Spinal cord (tissue), 10 donors: Measurements from ENCODE around the gene RDH12. TPM values are rescaled to one million over a fixed set of nuclear protein-coding genes. Genes with fewer than 3 reads are reported as not detected.
A peak's percentile ranks its signal among the peaks of the same experiment; 100 is the strongest.

ENCODE experiments used
- DNase-seq, 6 donors: peaks; one replicate each; pipeline versions ENCODE4 v3.0.0 to v3.0.0-alpha.2; 2013 to 2015; ENCODE audit warnings: low spot score in 6 of 6, low read depth in 4 of 6
- H3K27ac ChIP-seq: one replicate; pipeline ENCODE4 v1.5.1; 2013; ENCODE audit warnings: low read depth, low read length, control low read depth
- H3K27me3 ChIP-seq: one replicate; pipeline ENCODE4 v1.6.1; 2013; ENCODE audit warnings: low read length; ENCODE audit not compliant: control insufficient read depth, insufficient read depth
- H3K36me3 ChIP-seq: one replicate; pipeline ENCODE4 v1.6.1; 2013; ENCODE audit warnings: low read length; ENCODE audit not compliant: control insufficient read depth, insufficient read depth
- H3K4me1 ChIP-seq: one replicate; pipeline ENCODE4 v1.6.1; 2013; ENCODE audit warnings: low read length; ENCODE audit not compliant: control insufficient read depth, insufficient read depth
- H3K4me3 ChIP-seq: one replicate; pipeline ENCODE4 v1.5.1; 2013; ENCODE audit warnings: low read depth, low read length, control low read depth
- H3K9me3 ChIP-seq: one replicate; pipeline ENCODE4 v1.6.1; 2013; ENCODE audit warnings: low read length; ENCODE audit not compliant: control insufficient read depth, insufficient read depth
- WGBS: methylation state at CpG from one replicate; pipeline ENCODE4 v1.1.5; 2013; ENCODE audit warnings: missing lambda C conversion rate; ENCODE audit not compliant: insufficient coverage; 5-methylcytosine and 5-hydroxymethylcytosine counted together
- polyA plus RNA-seq, 2 donors: library from polyadenylated mRNA; unstranded; fragments of 120-200 nt; gene quantifications; one replicate each; pipeline ENCODE4 v1.2.1, GENCODE V29; 2013; ENCODE audit not compliant: insufficient read length in 2 of 2
- total RNA-seq, 2 donors: library from RNA; depleted of rRNA in 1 of 2; stranded (reverse); fragments of 120-200 nt in 1 of 2; fragments of >200 nt in 1 of 2; gene quantifications; one replicate each; pipeline versions ENCODE4 v1.2.3 to v1.2.4, GENCODE V29; 2013 to 2014
- donor health status: healthy.

The RDH12 gene
- total and polyA plus RNA-seq, 4 donors = 0.28 to 2.0 (median 1.2) TPM

DNA sequence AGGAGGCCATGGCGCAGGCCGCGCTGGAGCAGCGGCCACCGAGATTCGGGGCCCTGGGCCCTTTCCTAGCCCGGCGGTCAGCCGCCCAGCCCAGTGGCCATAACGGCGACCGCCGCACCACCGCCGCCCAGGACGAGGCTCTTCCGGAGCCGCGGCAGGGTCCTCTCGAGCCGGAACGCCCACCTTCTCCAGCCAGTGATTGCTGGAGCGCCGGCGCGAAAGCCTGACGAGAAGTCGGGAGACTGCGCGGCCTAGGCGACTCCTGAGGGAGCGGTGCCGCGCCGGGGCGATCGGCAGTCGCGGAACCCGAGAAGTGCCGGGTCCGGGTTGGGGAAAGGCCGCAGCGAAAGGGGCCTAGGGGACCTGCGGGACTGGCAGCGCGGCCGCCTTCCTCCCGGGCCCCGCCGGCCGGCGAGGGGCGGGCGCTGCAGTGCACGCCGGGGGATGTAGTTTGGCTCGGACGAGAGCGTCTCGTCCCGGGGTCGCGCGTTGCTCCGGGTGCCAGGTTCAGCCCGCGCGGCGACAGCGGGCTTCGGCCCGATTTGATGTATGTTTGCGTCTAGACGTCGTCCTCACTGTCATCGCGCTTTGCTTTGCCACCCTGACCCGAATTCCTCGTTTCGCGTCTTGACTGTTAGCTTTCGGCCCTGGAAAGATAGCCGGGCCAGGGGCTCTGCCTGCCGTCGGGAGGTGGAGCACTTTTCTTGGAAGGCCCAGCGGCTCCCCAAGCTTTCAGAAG, 27.0 kb upstream of the RDH12 start, which contains the start of gene VTI1B:
Gene VTI1B, minus strand, starts transcription at position 153 of the 739 bp plus-strand sequence. Its CDS starts 143 bp downstream, at position 10.
- WGBS = under 1% methylated on average over 87 of the region's 87 CpGs

DNA sequence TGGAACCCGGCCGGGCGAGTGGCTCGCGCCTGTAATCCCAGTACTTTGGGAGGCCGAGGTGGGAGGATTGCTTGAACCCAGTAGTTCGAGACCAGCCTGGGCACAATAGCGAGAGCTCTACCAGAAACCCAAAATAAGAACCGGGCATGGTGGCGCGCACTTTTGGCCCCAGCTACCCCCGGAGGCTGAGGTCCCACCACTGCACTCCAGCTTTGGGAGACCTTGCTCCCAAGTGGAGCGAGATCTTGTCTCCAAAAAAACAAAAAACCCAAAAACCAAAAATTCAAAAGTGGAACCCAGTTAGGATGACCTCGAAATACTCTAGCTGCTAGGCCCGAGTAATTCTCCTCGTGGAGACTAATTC, 26.5 kb upstream of the RDH12 start:
- 19% methylated on average over 14 of the region's 16 CpGs for WGBS
- Histone ChIP-seq H3K27ac (peak overlapping the region; percentile 99), H3K9me3 (no peaks in the 10 kb centered on the region), H3K4me1 (peaks cover 19% of the 10 kb centered on the region), H3K36me3 (peaks cover 17% of the 10 kb centered on the region), H3K4me3 (peak overlapping the region; percentile 89), H3K27me3 (no peaks in the 10 kb centered on the region)
- DNase-seq = no peak

More for the DNA sequence above, 27.0 kb upstream of the RDH12 start, which contains the start of gene VTI1B:
- no peaks in the 10 kb centered on the region for H3K27me3 ChIP-seq
- H3K36me3 ChIP-seq = peaks cover 17% of the 10 kb centered on the region
- peaks cover 19% of the 10 kb centered on the region for H3K4me1 ChIP-seq
- H3K9me3 ChIP-seq = no peaks in the 10 kb centered on the region
- H3K4me3 ChIP-seq = peak within 1 kb of the TSS; percentile 89
- H3K27ac ChIP-seq = peak within 1 kb of the TSS; percentile 99
- DNase-seq = peak in 5 of 6 donors; percentile 79 to 96 (median 93)

- WGBS = 27% methylated on average over 1 of the region's 2 CpGs
- Histone ChIP-seq H3K27me3 (no peaks in the 10 kb centered on the region), H3K36me3 (peaks cover 21% of the 10 kb centered on the region), H3K27ac (no peak overlapping the region), H3K4me3 (no peak overlapping the region), H3K9me3 (no peaks in the 10 kb centered on the region), H3K4me1 (peaks cover 9% of the 10 kb centered on the region)
- no peak for DNase-seq
Observed at GRCh38 chr14:67679006-67679405, 22.7 kb upstream of the RDH12 start.

DNA sequence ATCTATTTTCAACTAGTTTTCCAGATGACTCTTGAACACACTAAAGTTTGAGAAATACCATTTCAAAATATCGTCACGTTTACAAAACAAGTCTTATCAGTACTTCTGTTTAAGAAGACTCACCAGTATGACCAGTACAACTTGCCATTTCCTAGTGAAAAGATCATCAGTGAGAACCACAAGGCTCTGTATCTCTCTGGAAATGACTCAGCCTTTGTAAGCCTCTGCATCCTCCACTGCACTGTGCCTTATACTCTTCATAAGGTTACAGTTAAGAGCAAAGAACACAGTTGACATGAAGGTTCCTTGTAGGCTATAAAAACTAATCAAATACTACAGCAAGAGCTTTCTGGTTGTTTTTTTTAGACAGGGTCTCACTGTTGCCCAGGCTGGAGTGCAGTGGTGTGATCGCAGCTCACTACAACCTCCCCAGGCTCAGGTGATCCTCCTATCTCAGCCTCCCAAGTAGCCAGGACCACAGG, 21.5 kb upstream of the RDH12 start:
- H3K4me1 ChIP-seq = peaks cover 6% of the 10 kb centered on the region
- 91% methylated on average over 2 of the region's 3 CpGs for WGBS
- no peak overlapping the region for H3K27ac ChIP-seq
- H3K36me3 ChIP-seq = peaks cover 21% of the 10 kb centered on the region
- DNase-seq = no peak
- H3K4me3 ChIP-seq = no peak overlapping the region
- no peaks in the 10 kb centered on the region for H3K27me3 ChIP-seq
- H3K9me3 ChIP-seq = no peaks in the 10 kb centered on the region

DNA sequence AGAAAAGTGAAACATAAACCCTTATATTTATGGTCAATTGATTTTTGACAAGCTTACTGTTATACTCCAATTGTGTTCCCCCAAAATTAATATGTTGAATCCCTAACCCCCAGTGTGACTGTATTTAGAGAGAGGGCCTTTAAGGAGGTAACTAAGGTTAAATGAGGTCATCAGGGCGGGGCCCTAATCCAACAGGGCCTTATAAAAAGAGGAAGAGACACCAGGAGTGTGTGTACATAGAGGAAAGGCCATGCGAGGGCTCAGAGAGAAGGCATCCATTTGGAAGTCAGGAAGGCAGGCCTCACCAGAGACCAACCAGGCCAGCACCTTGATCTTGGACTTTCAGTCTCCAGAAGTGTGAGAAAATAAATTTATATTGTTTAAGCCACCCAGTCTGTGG, 20.7 kb upstream of the RDH12 start:
- DNase-seq = no peak
- Histone ChIP-seq H3K27me3 (no peaks in the 10 kb centered on the region), H3K9me3 (no peaks in the 10 kb centered on the region), H3K36me3 (peaks cover 24% of the 10 kb centered on the region), H3K27ac (no peak overlapping the region), H3K4me3 (no peak overlapping the region), H3K4me1 (peaks cover 2% of the 10 kb centered on the region)
- 100% methylated on average over 1 of the region's 2 CpGs for WGBS

DNA sequence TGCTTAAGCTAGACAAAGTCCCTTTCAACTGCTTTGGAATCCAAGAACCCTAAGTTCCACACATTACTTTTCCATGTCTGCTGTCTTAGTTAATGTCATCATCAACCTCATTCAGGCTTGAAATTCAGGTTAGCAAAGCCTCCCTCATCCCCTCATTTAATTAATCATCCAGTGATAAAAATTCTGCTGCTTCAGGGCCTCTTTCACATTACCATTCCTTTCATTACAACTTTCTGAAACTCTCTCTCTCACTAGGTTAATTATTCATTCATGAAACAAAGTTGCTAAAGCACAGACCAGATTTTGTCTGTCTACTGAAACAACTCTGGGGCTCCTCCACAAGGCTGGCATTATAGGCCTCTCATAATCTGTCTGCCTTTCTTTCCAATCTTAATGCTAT, 17.8 kb upstream of the RDH12 start:
- no peaks in the 10 kb centered on the region for H3K4me1 ChIP-seq
- no peaks in the 10 kb centered on the region for H3K27me3 ChIP-seq
- no peak overlapping the region for H3K4me3 ChIP-seq
- no peak overlapping the region for H3K27ac ChIP-seq
- no peaks in the 10 kb centered on the region for H3K9me3 ChIP-seq
- peaks cover 34% of the 10 kb centered on the region for H3K36me3 ChIP-seq
- DNase-seq = no peak

DNA sequence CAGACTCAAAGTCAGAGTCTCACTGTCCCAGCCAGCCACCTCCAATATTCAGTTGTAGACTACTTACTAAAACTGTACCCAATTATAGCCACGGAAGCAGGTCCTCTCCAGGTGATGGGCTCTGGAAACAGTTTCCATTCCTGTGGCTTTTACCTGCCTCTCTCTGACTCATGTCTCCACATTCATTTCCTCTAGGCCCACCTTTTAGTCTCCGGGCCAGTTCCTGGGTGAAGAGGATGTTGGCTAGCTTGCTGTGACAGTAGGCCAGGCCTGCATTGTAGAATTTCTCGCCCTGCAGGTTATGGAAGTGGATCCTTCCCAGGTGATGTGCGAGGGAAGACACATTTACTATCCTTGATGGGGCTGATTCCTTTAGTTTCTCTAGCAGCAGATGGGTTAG, 11.7 kb upstream of the RDH12 start:
- H3K27ac ChIP-seq = no peak overlapping the region
- H3K36me3 ChIP-seq = peaks cover 52% of the 10 kb centered on the region
- peaks cover 4% of the 10 kb centered on the region for H3K4me1 ChIP-seq
- no peaks in the 10 kb centered on the region for H3K27me3 ChIP-seq
- no peaks in the 10 kb centered on the region for H3K9me3 ChIP-seq
- DNase-seq = no peak
- no peak overlapping the region for H3K4me3 ChIP-seq
- 78% methylated on average over 1 of the region's 4 CpGs for WGBS

DNA sequence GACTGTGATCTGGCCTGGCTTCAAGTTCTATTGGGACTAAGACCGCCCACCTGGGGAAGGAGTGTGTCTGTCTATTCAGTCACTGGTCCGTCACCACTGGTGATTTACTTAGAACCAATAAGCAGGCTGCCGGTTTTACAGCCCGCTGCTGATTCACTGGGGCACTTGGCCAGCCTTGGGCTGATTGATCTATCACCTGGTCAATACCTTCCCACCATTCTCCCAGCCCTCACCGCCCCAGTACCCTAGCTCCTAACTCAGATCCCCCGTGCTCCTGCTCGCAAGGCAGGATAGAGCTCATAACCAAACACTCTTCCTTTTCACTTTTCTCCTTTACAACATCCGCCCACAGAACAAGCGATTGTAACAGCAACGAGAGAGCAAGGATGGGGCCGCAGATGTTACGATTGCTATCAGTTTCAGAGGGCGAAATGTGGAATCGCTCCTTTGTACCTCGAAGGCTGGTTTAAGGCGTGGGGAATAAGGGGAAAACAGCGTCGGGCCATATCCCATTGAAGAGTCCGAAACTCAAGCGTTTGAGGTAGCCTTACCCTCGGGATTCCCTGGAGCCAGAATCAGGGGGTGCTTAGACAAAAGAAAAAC, 6.8 kb upstream of the RDH12 start:
- 0% methylated on average over 20 of the region's 21 CpGs for whole genome bisulfite sequencing
- peaks cover 13% of the 10 kb centered on the region for H3K36me3 ChIP-seq
- H3K4me3 ChIP-seq = peak overlapping the region; percentile 89
- peak in 5 of 6 donors; percentile 39 to 88 (median 53) for DNase-seq
- peak overlapping the region; percentile 93 for H3K27ac ChIP-seq
- H3K4me1 ChIP-seq = peaks cover 4% of the 10 kb centered on the region
- no peaks in the 10 kb centered on the region for H3K9me3 ChIP-seq
- H3K27me3 ChIP-seq = no peaks in the 10 kb centered on the region

GRCh38 chr14:67695394-67695949, 6.2 kb upstream of the RDH12 start, which contains the start of gene RDH11:
Gene RDH11 (minus strand): TSS chr14:67695764. CDS start chr14:67695703, 61 bp downstream.
- Histone ChIP-seq H3K4me1 (peaks cover 4% of the 10 kb centered on the region), H3K27me3 (no peaks in the 10 kb centered on the region), H3K36me3 (peaks cover 8% of the 10 kb centered on the region), H3K27ac (peak within 1 kb of the TSS; percentile 93), H3K4me3 (peak within 1 kb of the TSS; percentile 89), H3K9me3 (no peaks in the 10 kb centered on the region)
- peak; percentile 77 to 98 (median 86) for DNase-seq
- WGBS = 0% methylated on average over 21 of the region's 25 CpGs
